NCI-H1694 (cell line): ENCODE results near the gene DSG3.
"Not testable (repeated sequence)": the region's sequence is repeated elsewhere in the genome, so short reads cannot be mapped to it uniquely, and the experiment has no call there.

Source experiments
- DNase-seq: peaks from one replicate; lab custom pipeline; 2025; lab: John Stamatoyannopoulos, UW

Gene DSG3

DNA sequence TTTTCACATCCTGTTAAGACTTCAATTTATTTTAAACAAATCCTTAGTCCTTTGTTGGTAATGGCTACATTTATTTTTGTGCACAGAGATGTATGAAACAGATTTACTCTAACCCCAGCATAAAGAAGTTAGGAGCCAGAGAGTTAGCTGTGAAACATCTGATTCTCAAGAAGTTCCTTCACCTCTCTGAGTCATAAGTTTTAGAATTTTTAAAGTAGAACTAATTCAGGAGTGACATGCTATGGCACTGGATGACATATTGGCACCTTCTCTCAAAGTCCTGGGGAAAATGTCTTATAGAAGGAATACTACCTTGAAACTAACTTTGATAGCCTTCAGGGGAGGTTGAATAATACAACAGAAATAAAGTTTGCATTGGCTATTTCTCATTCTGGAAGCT lies 44.0 kb downstream of the DSG3 start:
- DNase-seq, result no peak

DNA sequence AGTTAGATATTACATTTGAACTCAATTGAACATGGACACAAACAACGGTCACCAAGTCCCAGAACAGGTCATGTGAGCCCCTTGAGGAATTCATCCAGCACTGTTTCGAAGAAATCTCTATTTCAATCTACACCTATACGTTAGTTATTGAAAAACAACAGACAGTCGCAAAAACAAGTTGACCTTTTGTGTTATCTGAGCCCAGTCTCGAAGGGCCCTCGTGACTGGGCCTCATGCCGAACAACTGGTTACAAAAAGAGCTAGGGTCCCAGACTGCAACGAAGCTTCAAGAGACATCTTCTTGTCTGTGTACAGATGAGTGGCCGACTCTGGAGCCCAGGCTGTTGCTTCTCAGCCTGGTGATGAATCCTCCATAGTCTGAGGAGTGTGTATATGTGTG lies 45.1 kb downstream of the DSG3 start:
- no peak for DNase-seq

DNA sequence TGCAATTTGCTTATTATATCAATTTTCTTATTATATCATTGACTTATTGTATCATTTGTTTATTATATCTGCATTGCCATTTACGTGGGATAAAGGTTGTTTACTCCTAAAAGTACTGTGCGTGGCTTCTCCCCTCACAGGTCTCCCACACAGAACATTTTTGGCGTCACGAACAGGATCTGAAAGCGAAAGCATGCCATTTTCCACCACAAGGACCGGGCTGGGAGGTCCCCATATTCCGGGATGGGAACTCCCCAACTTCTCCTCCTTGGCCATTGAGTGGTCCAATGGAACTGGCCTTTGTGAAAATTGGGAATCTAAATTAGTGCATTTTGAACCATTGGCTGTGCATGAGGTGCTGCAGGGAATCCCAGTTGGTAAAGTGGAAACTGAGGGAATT lies 45.6 kb downstream of the DSG3 start:
- DNase-seq, result no peak

GRCh38 chr18:31493941-31494340 lies 46.4 kb downstream of the DSG3 start:
- DNase-seq, result no peak

DNA sequence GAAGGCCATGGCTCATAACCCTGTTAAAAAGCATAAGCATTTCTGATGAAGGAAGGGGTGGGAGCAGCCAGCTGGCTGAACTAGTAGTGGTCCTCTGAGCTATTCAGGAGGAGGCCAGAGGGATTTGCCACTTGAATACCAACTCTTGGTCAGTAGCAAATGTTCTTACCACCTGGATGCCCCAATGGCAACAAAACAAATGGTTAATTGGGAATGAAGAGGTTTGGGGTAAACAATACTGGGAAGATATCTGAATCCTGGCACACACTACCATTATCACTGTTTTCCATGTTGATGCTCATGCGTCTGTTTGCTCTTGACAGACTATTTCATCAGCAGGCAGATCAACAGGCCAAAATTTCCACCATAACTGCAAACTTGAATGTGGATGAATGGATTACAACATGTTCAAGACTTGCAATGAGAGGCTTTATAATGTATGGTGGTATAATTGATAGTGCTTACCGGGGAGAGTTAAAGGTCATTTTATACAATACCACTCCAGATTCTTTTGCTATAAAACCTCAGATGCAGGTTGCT lies 47.2 kb downstream of the DSG3 start:
- not testable (repeated sequence) for DNase-seq

GRCh38 chr18:31497404-31497835 lies 49.9 kb downstream of the DSG3 start:
- DNase-seq, result no peak

- DNase-seq, result no peak
Measured at GRCh38 chr18:31497836-31498573, 50.5 kb downstream of the DSG3 start, which contains the start of gene DSG2. Gene DSG2 (plus strand): TSS chr18:31498177. CDS start chr18:31498252, 75 bp downstream.

- DNase-seq, result no peak
Measured at GRCh38 chr18:31498574-31499524, 51.3 kb downstream of the DSG3 start.

- DNase-seq, result no peak
Measured at GRCh38 chr18:31500051-31500688, 52.6 kb downstream of the DSG3 start.

DNA sequence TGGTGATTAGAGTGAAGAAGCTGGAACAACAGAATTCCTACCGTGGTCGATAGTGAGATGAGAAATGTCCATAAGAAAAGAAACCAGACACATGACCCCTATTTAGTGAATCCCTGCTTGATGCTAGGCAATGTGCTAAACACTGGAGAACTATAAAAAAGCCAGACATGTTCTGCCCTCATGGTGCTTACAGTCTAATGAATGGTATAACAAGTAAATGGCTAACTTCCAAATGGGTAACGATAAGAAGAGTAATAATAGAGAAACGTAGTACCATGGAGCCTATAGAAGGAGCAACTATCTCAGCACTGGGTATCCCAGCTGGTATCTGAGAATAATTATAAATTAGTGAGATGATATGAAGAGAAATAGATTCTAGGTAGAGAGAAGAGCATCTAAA lies 55.5 kb downstream of the DSG3 start:
- no peak for DNase-seq

DNA sequence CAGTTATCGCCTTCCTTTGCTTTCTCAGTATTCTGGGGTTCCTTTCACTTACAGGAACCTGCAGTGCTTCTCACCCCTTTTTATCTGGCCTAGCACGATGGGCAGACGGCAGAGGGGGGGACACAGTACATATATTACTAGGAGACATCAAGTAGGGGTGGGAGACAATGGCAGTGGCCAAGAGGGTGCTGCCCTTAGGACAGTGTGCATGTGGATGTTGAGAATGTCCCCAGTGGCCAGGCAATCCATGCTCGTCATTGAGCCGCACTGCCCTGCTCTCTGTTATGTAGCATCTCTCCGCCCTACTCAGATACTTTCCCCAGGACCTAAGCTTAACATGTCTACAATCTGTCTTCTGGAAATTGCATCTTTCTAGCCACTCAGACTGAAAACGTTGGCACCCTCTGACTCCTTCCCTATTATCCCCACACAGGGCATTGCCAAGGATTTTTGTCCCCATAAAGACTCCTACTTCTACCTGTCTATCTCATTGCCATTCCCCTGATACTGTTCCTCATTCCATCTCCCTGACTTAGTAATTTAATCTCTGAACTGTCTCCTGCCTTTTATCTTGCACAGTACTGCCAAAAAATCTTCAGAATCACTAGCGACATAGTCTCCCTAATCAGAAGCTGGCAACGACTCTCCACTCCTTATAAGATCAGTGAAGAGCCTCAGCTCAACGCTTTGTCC lies 57.1 kb downstream of the DSG3 start:
- no peak for DNase-seq

- no peak for DNase-seq
Measured at GRCh38 chr18:31505156-31505555, 57.6 kb downstream of the DSG3 start.

DNA sequence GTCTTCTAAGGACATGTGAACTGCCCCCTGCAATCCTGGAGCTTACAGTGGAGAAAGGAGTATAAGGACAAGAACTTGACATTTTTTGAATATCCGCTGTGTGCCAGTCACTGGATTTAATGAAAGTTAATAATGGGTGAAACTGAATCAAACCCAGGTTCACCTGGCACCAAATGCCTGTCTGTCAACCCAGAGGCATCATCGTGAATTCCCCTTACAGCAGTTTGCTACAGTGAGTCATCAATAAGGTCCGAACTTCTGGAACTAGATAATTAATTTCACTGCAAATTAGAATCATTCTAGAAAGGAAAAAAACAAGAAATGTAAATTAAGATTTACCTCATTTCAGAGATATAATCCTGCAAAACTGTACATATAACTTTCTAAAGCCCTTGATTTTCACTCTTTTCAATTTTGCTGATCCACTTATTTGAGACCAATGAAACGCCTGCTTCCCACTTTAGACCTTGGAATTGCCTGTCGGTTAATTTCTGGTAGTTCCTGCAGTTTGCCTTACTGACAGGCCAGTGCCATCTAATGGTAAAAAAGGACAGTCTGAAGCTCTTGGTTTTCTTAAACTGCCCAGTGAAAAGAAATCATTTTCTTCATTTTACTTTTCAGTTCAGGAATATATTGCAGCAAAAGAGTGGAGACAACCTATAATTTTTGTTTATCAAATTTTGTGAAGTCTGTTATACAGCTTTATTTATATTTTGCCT lies 58.6 kb downstream of the DSG3 start:
- DNase-seq, result no peak

- DNase-seq, result not testable (repeated sequence)
Measured at GRCh38 chr18:31507124-31507523, 59.6 kb downstream of the DSG3 start.

- DNase-seq, result no peak
Measured at GRCh38 chr18:31508781-31509180, 61.2 kb downstream of the DSG3 start.

DNA sequence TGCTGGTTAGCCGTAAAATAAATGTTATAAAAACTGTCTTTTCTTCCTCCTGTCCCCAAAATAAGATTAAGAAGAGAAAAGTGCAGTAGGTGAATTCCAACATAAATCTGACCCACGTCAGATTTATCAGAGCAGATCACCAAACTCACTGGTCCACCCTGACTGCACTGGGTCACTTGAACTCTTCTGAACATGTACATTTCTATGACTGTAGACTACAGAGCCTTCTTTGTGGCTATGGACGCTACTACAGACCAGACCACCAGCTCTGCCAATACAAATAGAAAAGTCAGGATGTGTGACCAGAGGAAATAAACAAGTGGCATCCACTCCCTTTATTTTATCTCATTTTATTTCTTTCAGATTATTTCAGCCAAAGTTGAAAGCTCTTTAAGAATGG lies 62.0 kb downstream of the DSG3 start:
- no peak for DNase-seq

- DNase-seq, result no peak
Measured at GRCh38 chr18:31510319-31510718, 62.8 kb downstream of the DSG3 start.

- DNase-seq, result no peak
Measured at GRCh38 chr18:31511098-31511497, 63.6 kb downstream of the DSG3 start.

- DNase-seq, result no peak
Measured at GRCh38 chr18:31512203-31512764, 64.7 kb downstream of the DSG3 start.

DNA sequence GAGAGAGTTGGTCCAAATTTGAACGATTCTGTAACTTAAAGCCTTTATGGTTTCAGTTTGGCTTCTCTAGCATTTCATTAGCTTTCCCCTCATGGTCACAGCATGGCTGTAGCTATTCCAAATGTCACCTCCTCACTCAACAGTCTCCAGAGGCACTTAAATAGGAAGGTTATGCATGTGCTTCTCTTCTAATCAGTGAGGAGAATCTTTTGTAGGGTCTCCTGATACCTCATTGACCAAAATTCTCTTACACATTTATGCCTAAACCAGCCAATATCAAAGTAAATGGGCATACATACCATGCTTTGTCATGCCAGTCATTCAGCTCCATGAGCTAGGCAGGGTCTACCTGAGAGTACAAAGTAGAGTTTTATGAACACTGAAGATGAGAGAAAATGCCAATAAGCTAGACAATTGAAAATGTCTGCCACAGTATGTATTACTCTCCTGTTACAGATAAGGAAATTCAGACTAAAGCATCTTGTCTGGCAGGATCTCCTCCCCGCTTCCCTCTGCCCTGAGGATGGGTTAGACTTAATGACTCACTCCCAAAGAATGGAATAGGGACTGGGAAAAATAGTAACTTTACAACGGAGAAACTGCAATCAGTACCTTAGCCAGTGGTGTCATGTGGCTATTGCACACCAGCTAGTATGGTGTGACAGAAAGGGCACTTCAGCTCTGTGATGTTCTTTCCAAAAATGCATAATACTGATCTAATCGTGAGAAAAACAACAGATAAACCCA lies 65.8 kb downstream of the DSG3 start:
- no peak for DNase-seq
